ENCODE results near the gene APOO. TPM values are rescaled to one million over a fixed set of nuclear protein-coding genes. Genes with fewer than 3 reads are reported as not detected.
A peak's percentile ranks its signal among the peaks of the same experiment; 100 is the strongest.

The APOO gene
- polyA plus RNA-seq, 2 of the 4 experiments (the other 2 are of a cell fraction) = 33.5 to 59.4 TPM

GRCh38 chrX:23938690-23939089 lies 31.0 kb upstream of the APOO start (continued):
- TF ChIP-seq CBX2 (IDR thresholded peaks at IDR 0.05; ENCODE audit: borderline replicate concordance, low read depth) = no peak

GRCh38 chrX:23937100-23937499 lies 29.4 kb upstream of the APOO start:
- no peak overlapping the region for H3K4me3 ChIP-seq
- H3K4me2 ChIP-seq = no peak overlapping the region
- CTCF ChIA-PET = interaction anchor here (0.6 to 0.7 kb wide), 2 partner anchors 20 to 24 kb away, joined by 3 read pairs; no protein-coding TSS in a partner anchor
- DNase-seq (ENCODE audit: low read depth in 1 of 2, low spot score in 1 of 2) = peak in 1 of 2 experiments; percentile 9
- POLR2A ChIA-PET = no interaction called here
- H3K4me1 ChIP-seq = peaks cover 12% of the 10 kb centered on the region
- ATAC-seq = peak in 1 of 2 experiments; percentile 65; a peak in 3 of 6 replicates
- TF ChIP-seq HOXA7 (CRISPR knock-in tag; IDR thresholded peaks at IDR 0.05) (no peak), CHD2 (IDR thresholded peaks at IDR 0.05; ENCODE audit: low read length, partially characterized antibody) (no peak), NR3C1 (IDR thresholded peaks at IDR 0.05) (no peak)
- H3K9me3 ChIP-seq = no peaks in the 10 kb centered on the region
- H3K27ac ChIP-seq = no peak overlapping the region
- WGBS (ENCODE audit: missing lambda C conversion rate) = 83% methylated on average over 4 of the region's 4 CpGs
- no peak for FAIRE-seq

DNA sequence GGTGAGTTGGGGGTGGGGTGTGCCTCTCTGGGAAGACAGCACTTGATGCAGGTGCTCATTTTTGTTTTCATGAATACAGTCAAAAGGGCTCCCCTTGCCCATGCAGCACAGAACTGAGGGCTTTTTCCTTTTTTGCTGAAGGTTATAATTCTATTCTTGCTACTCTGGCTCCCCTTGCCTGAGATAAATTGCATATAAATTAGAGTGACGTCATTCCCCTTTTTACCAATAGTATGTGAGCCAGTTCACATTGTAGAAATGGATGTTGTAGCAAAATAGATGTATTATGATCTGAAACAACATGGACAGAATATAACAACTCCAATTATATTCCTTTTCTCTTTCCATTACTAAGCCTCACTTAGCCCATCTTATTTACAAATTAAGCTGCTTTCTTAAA lies 28.4 kb upstream of the APOO start:
- no peak overlapping the region for H3K4me3 ChIP-seq
- ChIA-PET POLR2A (no interaction called here), CTCF (no interaction called here)
- ATAC-seq (no peak), DNase-seq (ENCODE audit: low read depth in 1 of 2, low spot score in 1 of 2) (no peak), FAIRE-seq (no peak)
- no peak overlapping the region for H3K4me2 ChIP-seq
- no peaks in the 10 kb centered on the region for H3K9me3 ChIP-seq
- no peak overlapping the region for H3K27ac ChIP-seq
- 25% methylated on average over 1 of the region's 1 CpG for WGBS (ENCODE audit: missing lambda C conversion rate)
- H3K4me1 ChIP-seq = peaks cover 17% of the 10 kb centered on the region
- no peak for TF ChIP-seq ZNF302 (CRISPR knock-in tag; IDR thresholded peaks at IDR 0.05)
- no peak for TF ChIP-seq ZC3H11A (IDR thresholded peaks at IDR 0.05)
- TF ChIP-seq NPAS2 (CRISPR knock-in tag; IDR thresholded peaks at IDR 0.05; ENCODE audit: borderline replicate concordance) = no peak
- no peak for TF ChIP-seq FOXS1 (CRISPR knock-in tag; IDR thresholded peaks at IDR 0.05)
- no peak for TF ChIP-seq KDM1A (IDR thresholded peaks at IDR 0.05; ENCODE audit: low read depth)
- TF ChIP-seq ELK1 (IDR thresholded peaks at IDR 0.05; ENCODE audit: low read depth, low read length) = no peak
- TF ChIP-seq POLR2A (IDR thresholded peaks at IDR 0.05; ENCODE audit: low read length) = no peak
- no peak for TF ChIP-seq HDAC2 (IDR thresholded peaks at IDR 0.05)
- TF ChIP-seq JUNB (IDR thresholded peaks at IDR 0.05) = no peak
- TF ChIP-seq, protein P1, sequence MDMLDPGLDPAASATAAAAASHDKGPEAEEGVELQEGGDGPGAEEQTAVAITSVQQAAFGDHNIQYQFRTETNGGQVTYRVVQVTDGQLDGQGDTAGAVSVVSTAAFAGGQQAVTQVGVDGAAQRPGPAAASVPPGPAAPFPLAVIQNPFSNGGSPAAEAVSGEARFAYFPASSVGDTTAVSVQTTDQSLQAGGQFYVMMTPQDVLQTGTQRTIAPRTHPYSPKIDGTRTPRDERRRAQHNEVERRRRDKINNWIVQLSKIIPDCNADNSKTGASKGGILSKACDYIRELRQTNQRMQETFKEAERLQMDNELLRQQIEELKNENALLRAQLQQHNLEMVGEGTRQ (IDR thresholded peaks at IDR 0.05) = no peak
- TF ChIP-seq NR3C1 (IDR thresholded peaks at IDR 0.05) = no peak

- FAIRE-seq (no peak), ATAC-seq (no peak), DNase-seq (ENCODE audit: low read depth in 1 of 2, low spot score in 1 of 2) (no peak)
- 89% methylated on average over 11 of the region's 11 CpGs for WGBS (ENCODE audit: missing lambda C conversion rate)
- Histone ChIP-seq H3K4me2 (no peak overlapping the region), H3K4me1 (peaks cover 22% of the 10 kb centered on the region), H3K4me3 (no peak overlapping the region), H3K9me3 (no peaks in the 10 kb centered on the region), H3K27ac (no peak overlapping the region)
- TF ChIP-seq CBX2 (IDR thresholded peaks at IDR 0.05; ENCODE audit: borderline replicate concordance, low read depth) (no peak), NR3C1 (IDR thresholded peaks at IDR 0.05) (no peak), HOXB5 (CRISPR knock-in tag; IDR thresholded peaks at IDR 0.05) (no peak), PHF8 (IDR thresholded peaks at IDR 0.05; ENCODE audit: borderline replicate concordance, low read depth) (no peak), CEBPB (IDR thresholded peaks at IDR 0.05) (no peak), MAFK (IDR thresholded peaks at IDR 0.05; ENCODE audit: partially characterized antibody) (no peak)
- TF ChIP-seq, protein P2, sequence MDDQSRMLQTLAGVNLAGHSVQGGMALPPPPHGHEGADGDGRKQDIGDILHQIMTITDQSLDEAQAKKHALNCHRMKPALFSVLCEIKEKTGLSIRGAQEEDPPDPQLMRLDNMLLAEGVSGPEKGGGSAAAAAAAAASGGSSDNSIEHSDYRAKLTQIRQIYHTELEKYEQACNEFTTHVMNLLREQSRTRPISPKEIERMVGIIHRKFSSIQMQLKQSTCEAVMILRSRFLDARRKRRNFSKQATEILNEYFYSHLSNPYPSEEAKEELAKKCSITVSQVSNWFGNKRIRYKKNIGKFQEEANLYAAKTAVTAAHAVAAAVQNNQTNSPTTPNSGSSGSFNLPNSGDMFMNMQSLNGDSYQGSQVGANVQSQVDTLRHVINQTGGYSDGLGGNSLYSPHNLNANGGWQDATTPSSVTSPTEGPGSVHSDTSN (IDR thresholded peaks at IDR 0.05) = no peak
- POLR2A ChIA-PET = no interaction called here
- CTCF ChIA-PET = no interaction called here
Measured at GRCh38 chrX:23935106-23935505, 27.4 kb upstream of the APOO start.
